Activated T-cell treated with anti-CD3 and anti-CD28 coated beads, Interleukin-2, amount 50 U/mL, for 24 hours (primary cell): ENCODE results near the gene C6orf136.
A peak's percentile ranks its signal among the peaks of the same experiment; 100 is the strongest.
"Not testable (repeated sequence)": the region's sequence is repeated elsewhere in the genome, so short reads cannot be mapped to it uniquely, and the experiment has no call there.

Source experiments
- DNase-seq: peaks from one replicate; pipeline ENCODE4 v3.0.0-alpha.2; 2020
- H3K27ac Mint-ChIP-seq: 2 replicates; pipeline ENCODE4 v1.8.0; 2020; ENCODE audit warnings: mild to moderate bottlenecking, mixed read lengths
- H3K27me3 Mint-ChIP-seq: 2 replicates; pipeline ENCODE4 v1.8.0; 2020; ENCODE audit warnings: mixed read lengths
- H3K36me3 Mint-ChIP-seq: 2 replicates; pipeline ENCODE4 v1.8.0; 2020; ENCODE audit warnings: low read depth, mixed read lengths
- H3K4me1 Mint-ChIP-seq: 2 replicates; pipeline ENCODE4 v1.8.0; 2020; ENCODE audit warnings: low read depth, mixed read lengths
- H3K4me3 Mint-ChIP-seq: 2 replicates; pipeline ENCODE4 v1.8.0; 2020; ENCODE audit warnings: mild to moderate bottlenecking, moderate library complexity, mixed read lengths
- H3K9me3 Mint-ChIP-seq: 2 replicates; pipeline ENCODE4 v1.8.0; 2020; ENCODE audit warnings: mixed read lengths

Gene C6orf136

DNA sequence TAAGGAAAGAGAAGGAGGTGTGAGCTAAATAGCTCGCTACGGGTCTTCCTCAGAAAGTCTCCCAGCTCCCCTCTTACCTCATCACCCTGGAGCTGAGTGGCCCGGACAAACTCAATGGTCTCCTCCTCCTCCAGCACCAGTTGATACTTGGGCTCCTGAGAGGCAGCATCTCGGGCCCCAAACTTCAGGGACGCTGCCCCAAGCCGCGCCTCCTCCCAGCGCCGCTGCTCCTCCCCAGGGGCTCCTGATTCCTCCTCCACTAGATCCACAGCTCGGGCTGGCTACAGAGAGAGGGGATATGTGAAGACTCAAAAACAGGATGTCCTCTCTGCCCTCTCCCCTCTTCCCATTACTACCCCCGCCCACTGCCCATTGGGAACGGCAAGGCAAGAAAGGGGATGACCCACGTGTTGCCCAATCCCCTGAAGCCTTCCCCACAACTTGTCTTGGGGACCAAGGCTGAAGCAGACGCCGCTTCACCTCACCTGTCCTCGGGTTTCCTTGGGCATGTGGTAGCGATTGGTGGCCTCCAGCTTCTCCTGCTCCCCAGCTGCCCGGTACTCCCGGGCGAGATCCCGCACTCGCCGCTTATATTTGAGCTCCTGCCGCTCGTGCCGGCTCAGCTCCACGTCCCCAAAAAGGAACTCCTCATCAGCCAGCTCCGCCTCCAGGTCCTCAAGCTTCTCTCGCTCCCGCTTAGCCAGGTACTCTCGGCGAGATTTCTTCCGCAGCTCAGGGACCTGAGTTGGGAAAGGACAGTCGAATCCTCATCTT lies 18.2 kb downstream of the C6orf136 start:
- Mint-ChIP-seq H3K27ac (no peak overlapping the region), H3K27me3 (no peaks in the 10 kb centered on the region), H3K9me3 (no peaks in the 10 kb centered on the region), H3K4me1 (peaks cover 23% of the 10 kb centered on the region), H3K36me3 (peaks cover 89% of the 10 kb centered on the region), H3K4me3 (no peak overlapping the region)
- no peak for DNase-seq

DNA sequence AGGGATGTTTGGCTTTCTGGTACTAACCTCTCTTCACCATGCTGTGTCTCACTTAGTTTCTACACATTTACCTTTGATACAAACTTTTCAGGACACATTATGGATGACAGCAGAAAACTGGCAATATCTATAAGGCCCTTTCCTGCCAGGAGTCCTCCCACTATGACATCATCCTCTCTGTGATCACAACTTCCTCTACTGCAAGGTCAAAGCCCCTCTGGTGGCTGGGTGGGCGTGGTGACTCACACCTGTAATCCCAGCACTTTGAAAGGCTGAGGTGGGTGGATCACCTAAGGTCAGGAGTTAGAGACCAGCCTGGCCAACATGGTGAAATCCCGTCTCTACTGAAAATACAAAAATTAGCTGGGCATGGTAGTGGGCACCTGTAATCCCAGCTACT lies 19.4 kb downstream of the C6orf136 start:
- H3K4me3 Mint-ChIP-seq, H3K27me3 Mint-ChIP-seq, H3K9me3 Mint-ChIP-seq: not testable (repeated sequence)
- Mint-ChIP-seq H3K27ac (peak overlapping the region; percentile 87), H3K4me1 (peaks cover 35% of the 10 kb centered on the region), H3K36me3 (peaks cover 88% of the 10 kb centered on the region)
- DNase-seq, result peak; percentile 55

DNA sequence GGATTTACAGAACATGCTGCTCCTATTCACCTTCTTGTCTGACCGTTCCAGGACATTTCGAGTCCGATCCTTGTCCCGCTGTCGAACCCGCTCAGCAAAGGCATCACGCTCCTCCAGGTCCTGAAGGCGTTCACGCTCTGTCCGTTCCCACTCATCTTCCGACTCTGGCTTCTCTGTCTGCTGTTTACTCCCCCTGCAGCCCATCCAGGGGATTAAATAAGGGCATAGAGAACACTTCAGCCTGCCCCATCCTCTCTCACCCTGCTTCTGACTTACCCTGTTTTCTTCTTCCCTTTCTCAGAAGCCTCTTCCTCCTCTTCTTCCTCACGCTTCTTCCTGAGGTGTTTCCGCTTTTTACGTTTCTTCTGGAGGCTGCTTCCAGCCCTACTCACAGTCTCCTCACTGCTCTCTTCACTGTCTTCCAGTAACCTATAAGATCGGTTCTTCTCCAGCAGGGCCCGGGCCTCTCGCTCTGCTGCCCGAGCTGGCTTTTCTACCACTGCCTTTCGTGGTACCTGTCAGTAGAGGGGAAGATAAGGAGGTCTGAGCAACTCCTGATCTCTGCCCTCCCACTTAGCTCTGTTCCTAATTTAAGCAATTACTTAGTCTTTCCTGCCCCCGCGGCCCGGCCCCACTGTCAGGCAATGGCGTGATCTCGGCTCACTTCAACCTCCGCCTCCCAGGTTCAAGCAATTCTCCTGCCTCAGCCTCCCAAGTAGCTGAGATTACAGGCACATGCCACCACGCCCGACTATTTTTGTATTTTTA lies 24.0 kb downstream of the C6orf136 start:
- H3K36me3 Mint-ChIP-seq, result peaks cover 56% of the 10 kb centered on the region
- no peaks in the 10 kb centered on the region for H3K9me3 Mint-ChIP-seq
- H3K4me3 Mint-ChIP-seq, result peak overlapping the region; percentile 93
- H3K4me1 Mint-ChIP-seq, result peaks cover 44% of the 10 kb centered on the region
- peak overlapping the region; percentile 60 for H3K27ac Mint-ChIP-seq
- H3K27me3 Mint-ChIP-seq, result no peaks in the 10 kb centered on the region
- no peak for DNase-seq

DNA sequence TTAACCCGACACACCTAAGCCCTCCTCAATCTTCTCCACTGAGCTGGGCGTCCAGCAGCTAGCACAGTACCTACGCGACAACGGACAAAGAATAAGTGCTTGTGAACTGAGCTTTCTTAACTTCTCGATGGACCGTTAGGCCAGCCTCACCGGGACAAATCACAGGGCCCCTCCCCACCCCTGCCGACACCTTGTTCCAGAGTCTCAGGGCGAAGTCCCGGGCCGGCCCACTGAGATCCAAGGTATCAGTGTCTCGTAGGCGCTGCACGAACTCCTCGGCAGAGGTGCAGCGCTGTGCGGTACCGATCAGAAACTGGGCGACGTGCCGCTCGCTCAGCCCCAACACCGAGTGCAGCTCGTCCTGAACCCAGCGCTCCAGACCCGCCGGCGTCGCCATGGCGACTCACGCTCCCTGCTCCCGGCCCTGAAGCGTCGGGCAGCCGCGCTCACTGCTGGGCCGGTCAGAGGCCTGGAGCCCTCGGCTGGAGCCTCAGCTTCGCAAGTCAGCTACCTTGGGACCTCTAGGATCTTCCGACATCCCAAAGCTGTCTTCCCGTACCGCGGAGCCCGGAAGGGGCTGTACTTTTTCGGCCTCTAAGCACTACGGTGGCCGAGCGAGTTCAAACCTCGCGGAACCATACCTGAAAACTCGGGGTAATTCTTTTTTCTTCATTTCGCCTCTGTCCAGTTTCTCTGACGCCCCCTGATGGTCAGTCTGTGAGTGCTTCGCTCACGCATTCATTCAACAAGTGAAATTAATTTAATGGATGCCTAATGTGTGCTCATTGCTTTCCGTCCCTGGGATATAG lies 25.7 kb downstream of the C6orf136 start, which contains the start of gene DHX16:
Gene DHX16 (minus strand): TSS at position 562 of the 809 bp plus-strand sequence. CDS start 165 bp downstream, at position 397.
- Mint-ChIP-seq H3K27me3 (no peaks in the 10 kb centered on the region), H3K27ac (peak within 1 kb of the TSS; percentile 79), H3K36me3 (peaks cover 56% of the 10 kb centered on the region), H3K9me3 (no peaks in the 10 kb centered on the region), H3K4me1 (peaks cover 34% of the 10 kb centered on the region), H3K4me3 (peak within 1 kb of the TSS; percentile 93)
- DNase-seq, result peak; percentile 90

DNA sequence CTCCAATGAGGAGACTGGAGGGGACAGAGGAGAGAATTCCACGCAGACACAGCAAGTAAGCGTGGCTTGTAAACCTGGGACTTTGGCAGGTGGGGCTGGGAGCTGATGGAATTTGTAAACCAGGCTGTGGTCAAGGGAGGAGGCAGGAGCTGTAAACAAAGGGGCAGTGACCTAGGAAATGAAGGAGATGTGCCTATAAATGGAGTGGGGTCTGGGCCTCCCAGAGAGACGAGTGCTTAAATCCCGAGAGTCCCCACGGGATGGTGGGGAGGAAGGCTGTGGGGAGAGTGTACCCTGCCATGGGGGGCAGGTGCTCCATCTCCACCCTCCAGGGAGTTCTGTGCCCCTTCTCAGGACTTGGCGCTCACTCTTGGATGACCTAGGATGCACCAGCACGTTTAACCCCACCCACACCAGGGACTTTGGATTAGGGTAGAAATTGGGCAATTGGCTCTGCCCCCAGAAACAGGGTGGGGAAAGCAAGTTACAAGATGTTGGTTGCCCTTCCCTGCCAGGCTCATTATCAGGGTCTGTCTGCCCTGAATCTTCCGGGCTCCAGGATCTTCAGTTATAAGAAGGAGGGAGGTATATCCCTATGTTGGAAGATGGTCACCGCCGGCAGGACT lies 29.8 kb downstream of the C6orf136 start:
- no peak overlapping the region for H3K4me3 Mint-ChIP-seq
- peaks cover 38% of the 10 kb centered on the region for H3K4me1 Mint-ChIP-seq
- no peak for DNase-seq
- H3K36me3 Mint-ChIP-seq, result peaks cover 66% of the 10 kb centered on the region
- H3K9me3 Mint-ChIP-seq, result no peaks in the 10 kb centered on the region
- peak overlapping the region; percentile 54 for H3K27ac Mint-ChIP-seq
- no peaks in the 10 kb centered on the region for H3K27me3 Mint-ChIP-seq

GRCh38 chr6:30678964-30679726 lies 32.2 kb downstream of the C6orf136 start:
- peak overlapping the region; percentile 99 for H3K27ac Mint-ChIP-seq
- peaks cover 33% of the 10 kb centered on the region for H3K4me1 Mint-ChIP-seq
- no peaks in the 10 kb centered on the region for H3K27me3 Mint-ChIP-seq
- H3K4me3 Mint-ChIP-seq, result peak overlapping the region; percentile 94
- peaks cover 84% of the 10 kb centered on the region for H3K36me3 Mint-ChIP-seq
- peak; percentile 95 for DNase-seq
- no peaks in the 10 kb centered on the region for H3K9me3 Mint-ChIP-seq

- peak; percentile 38 for DNase-seq
- Mint-ChIP-seq H3K9me3 (no peaks in the 10 kb centered on the region), H3K27ac (peak overlapping the region; percentile 99), H3K36me3 (peaks cover 91% of the 10 kb centered on the region), H3K27me3 (no peaks in the 10 kb centered on the region), H3K4me1 (peaks cover 31% of the 10 kb centered on the region), H3K4me3 (peak overlapping the region; percentile 94)
Observed at GRCh38 chr6:30679765-30680535, 33.0 kb downstream of the C6orf136 start.

GRCh38 chr6:30681766-30682142 lies 34.8 kb downstream of the C6orf136 start:
- Mint-ChIP-seq H3K9me3 (no peaks in the 10 kb centered on the region), H3K4me3 (peak overlapping the region; percentile 94), H3K36me3 (peaks cover 96% of the 10 kb centered on the region), H3K27ac (peak overlapping the region; percentile 99), H3K4me1 (peaks cover 28% of the 10 kb centered on the region), H3K27me3 (no peaks in the 10 kb centered on the region)
- peak; percentile 50 for DNase-seq

- Mint-ChIP-seq H3K4me1 (peaks cover 28% of the 10 kb centered on the region), H3K36me3 (peaks cover 91% of the 10 kb centered on the region)
Observed at GRCh38 chr6:30682143-30683117, 35.5 kb downstream of the C6orf136 start.

DNA sequence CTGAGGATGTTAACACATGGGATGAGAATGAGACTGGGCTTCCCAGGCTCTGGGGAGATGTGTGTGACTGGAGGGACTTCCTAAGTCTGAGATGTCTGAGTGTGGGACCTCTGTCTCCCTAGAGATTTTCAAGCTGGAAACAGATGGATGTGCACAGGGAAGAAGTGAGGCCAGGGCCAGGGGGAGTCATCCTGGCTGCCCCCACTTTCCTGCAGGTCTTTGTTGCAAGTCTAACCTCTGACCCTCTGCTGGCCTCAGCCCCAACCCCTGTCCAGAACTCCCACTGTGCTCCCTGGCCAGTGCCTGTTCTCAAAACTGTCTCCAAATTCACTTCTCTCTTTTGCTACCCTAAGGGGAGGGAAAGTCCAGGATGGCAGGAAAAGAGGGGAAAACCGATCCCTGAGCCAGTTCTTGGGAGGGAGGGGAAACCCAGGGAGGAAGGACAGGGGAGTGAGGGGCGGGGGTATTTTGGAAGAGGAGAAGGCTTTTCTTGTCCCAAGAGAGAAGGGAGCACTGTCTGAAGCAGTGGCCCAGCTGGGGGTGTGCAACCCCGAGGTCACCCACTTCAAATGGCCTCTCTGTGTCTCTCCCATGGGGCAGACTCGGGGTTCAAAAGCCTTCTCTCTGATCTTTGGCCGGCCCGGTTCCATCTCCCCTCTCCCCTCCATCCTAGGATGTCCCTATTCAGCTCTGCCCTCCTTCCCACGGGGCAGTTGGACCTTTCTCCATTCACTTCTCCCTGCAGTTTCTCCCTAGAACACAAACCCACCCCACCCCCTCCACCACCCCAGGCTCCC lies 36.4 kb downstream of the C6orf136 start:
- no peak for DNase-seq
- Mint-ChIP-seq H3K36me3 (peaks cover 93% of the 10 kb centered on the region), H3K27me3 (no peaks in the 10 kb centered on the region), H3K9me3 (no peaks in the 10 kb centered on the region), H3K27ac (peak overlapping the region; percentile 99), H3K4me1 (peaks cover 37% of the 10 kb centered on the region), H3K4me3 (peak overlapping the region; percentile 94)

More at GRCh38 chr6:30682143-30683117, 35.5 kb downstream of the C6orf136 start:
- Mint-ChIP-seq H3K27me3 (no peaks in the 10 kb centered on the region), H3K4me3 (peak overlapping the region; percentile 94), H3K9me3 (no peaks in the 10 kb centered on the region), H3K27ac (peak overlapping the region; percentile 99)
- DNase-seq, result peak; percentile 86

- H3K9me3 Mint-ChIP-seq, result no peaks in the 10 kb centered on the region
- H3K4me1 Mint-ChIP-seq, result peaks cover 38% of the 10 kb centered on the region
- H3K27ac Mint-ChIP-seq, result peak overlapping the region; percentile 99
- H3K4me3 Mint-ChIP-seq, result peak overlapping the region; percentile 94
- peaks cover 89% of the 10 kb centered on the region for H3K36me3 Mint-ChIP-seq
- H3K27me3 Mint-ChIP-seq, result no peaks in the 10 kb centered on the region
- no peak for DNase-seq
Observed at GRCh38 chr6:30683980-30684338, 37.0 kb downstream of the C6orf136 start.
